ENCODE data around the gene PDK4.
A peak's percentile ranks its signal among the peaks of the same experiment; 100 is the strongest.

PDK4 gene

GRCh38 chr7:95546647-95547046 is 49.7 kb downstream of the PDK4 start:
- in situ Hi-C loops (cut with MboI; ENCODE audit: low pct_unique_long_range_greater_than_20kb, low sequenced_read_pairs, unreplicated experiment): no loop called here
- TF ChIP-seq, protein P1, sequence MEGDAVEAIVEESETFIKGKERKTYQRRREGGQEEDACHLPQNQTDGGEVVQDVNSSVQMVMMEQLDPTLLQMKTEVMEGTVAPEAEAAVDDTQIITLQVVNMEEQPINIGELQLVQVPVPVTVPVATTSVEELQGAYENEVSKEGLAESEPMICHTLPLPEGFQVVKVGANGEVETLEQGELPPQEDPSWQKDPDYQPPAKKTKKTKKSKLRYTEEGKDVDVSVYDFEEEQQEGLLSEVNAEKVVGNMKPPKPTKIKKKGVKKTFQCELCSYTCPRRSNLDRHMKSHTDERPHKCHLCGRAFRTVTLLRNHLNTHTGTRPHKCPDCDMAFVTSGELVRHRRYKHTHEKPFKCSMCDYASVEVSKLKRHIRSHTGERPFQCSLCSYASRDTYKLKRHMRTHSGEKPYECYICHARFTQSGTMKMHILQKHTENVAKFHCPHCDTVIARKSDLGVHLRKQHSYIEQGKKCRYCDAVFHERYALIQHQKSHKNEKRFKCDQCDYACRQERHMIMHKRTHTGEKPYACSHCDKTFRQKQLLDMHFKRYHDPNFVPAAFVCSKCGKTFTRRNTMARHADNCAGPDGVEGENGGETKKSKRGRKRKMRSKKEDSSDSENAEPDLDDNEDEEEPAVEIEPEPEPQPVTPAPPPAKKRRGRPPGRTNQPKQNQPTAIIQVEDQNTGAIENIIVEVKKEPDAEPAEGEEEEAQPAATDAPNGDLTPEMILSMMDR (IDR thresholded peaks at IDR 0.05; ENCODE audit: extremely low read depth, insufficient read depth, missing control alignments): no peak

GRCh38 chr7:95545673-95546072 is 50.6 kb downstream of the PDK4 start:
- in situ Hi-C loops (cut with MboI; ENCODE audit: low pct_unique_long_range_greater_than_20kb, low sequenced_read_pairs, unreplicated experiment): no loop called here
- TF ChIP-seq, protein P1 (IDR thresholded peaks at IDR 0.05; ENCODE audit: extremely low read depth, insufficient read depth, missing control alignments): no peak
- no peak for DNase-seq (ENCODE audit: low spot score)

More at GRCh38 chr7:95546647-95547046, 49.7 kb downstream of the PDK4 start:
- DNase-seq (ENCODE audit: low spot score): no peak

DNA sequence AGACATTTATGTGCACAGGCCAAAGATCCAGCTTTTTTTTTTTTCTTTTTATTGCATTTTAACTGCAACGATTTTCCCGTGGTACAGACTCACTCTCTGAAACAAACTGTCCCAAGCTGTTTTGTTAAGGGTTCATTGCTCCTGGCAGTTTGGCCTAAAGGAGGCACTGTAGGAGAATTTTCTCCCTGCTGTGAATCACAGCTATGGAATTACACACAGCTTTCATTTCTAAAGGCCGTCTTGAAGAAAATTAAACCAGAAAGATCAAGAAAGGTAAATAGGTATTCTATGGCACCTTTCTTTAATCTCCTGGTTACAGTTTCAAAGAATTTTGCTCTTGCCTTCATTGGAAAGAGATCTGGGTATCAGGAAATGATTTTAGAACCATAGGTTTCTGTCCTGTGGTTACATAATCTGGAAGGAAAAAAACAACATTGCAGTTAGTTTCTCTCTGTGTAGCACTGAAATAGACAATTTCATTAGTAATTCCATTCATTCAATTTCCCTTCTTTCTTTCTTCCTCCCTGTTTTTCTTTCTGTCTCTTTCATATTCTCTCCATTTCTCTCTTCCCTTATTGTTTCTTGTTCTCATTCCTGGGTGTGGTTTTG is 51.2 kb downstream of the PDK4 start:
- TF ChIP-seq, protein P1 (IDR thresholded peaks at IDR 0.05; ENCODE audit: extremely low read depth, insufficient read depth, missing control alignments): peak; percentile 30
- DNase-seq (ENCODE audit: low spot score): no peak
- in situ Hi-C loops (cut with MboI; ENCODE audit: low pct_unique_long_range_greater_than_20kb, low sequenced_read_pairs, unreplicated experiment): no loop called here

GRCh38 chr7:95544171-95544570 is 52.1 kb downstream of the PDK4 start:
- in situ Hi-C loops (cut with MboI; ENCODE audit: low pct_unique_long_range_greater_than_20kb, low sequenced_read_pairs, unreplicated experiment): no loop called here
- no peak for DNase-seq (ENCODE audit: low spot score)
- TF ChIP-seq, protein P1 (IDR thresholded peaks at IDR 0.05; ENCODE audit: extremely low read depth, insufficient read depth, missing control alignments): no peak

DNA sequence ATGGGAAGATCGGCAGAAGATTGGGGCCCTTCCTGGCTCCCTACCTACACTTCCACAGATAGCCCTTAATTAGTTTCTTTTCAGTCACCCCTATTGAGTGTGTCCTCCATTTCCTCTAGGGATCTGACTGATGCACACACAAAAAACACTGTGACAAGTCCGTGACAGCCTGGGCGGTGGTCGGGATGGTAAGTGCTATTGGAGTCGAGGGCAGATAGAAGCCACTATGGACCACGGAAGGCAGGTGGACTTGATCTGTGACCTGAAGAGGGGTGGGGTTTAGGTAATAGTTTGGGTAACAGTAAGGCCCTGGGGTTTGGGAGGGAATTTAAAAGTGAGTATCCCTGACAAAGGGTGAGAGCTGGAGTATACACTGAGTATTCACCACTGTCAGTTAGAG is 53.0 kb downstream of the PDK4 start:
- TF ChIP-seq, protein P1 (IDR thresholded peaks at IDR 0.05; ENCODE audit: extremely low read depth, insufficient read depth, missing control alignments): no peak
- DNase-seq (ENCODE audit: low spot score): no peak
- in situ Hi-C loops (cut with MboI; ENCODE audit: low pct_unique_long_range_greater_than_20kb, low sequenced_read_pairs, unreplicated experiment): no loop called here

GRCh38 chr7:95540366-95540765 is 56.0 kb downstream of the PDK4 start:
- in situ Hi-C loops (cut with MboI; ENCODE audit: low pct_unique_long_range_greater_than_20kb, low sequenced_read_pairs, unreplicated experiment): no loop called here
- DNase-seq (ENCODE audit: low spot score): no peak
- TF ChIP-seq, protein P1 (IDR thresholded peaks at IDR 0.05; ENCODE audit: extremely low read depth, insufficient read depth, missing control alignments): no peak
